HuH-7.5 (cell line): Measurements from ENCODE around the gene NUDT17.
A peak's percentile ranks its signal among the peaks of the same experiment; 100 is the strongest.
"Not testable (repeated sequence)": the region's sequence is repeated elsewhere in the genome, so short reads cannot be mapped to it uniquely, and the experiment has no call there.

Source experiments
- DNase-seq: peaks from one replicate; pipeline ENCODE4 v3.0.0; 2011; ENCODE audit warnings: low spot score

The NUDT17 gene

GRCh38 chr1:145845514-145846161 is at the start of gene NUDT17:
NUDT17 (plus strand) TSS chr1:145845630; CDS start chr1:145845641, 11 bp downstream.
- peak; percentile 82 for DNase-seq

GRCh38 chr1:145796753-145797152 is 48.7 kb upstream of the NUDT17 start:
- no peak for DNase-seq

GRCh38 chr1:145799806-145800205 is 45.6 kb upstream of the NUDT17 start:
- DNase-seq: no peak

- no peak for DNase-seq
These were observed 41.0 kb upstream of the NUDT17 start for GRCh38 chr1:145804235-145805045.

GRCh38 chr1:145805057-145805456 is 40.4 kb upstream of the NUDT17 start:
- no peak for DNase-seq

- DNase-seq: no peak
These were observed 39.0 kb upstream of the NUDT17 start for GRCh38 chr1:145806408-145806807.

- DNase-seq: no peak
These were observed 38.6 kb upstream of the NUDT17 start for GRCh38 chr1:145806844-145807243.

GRCh38 chr1:145812977-145813810 is 32.2 kb upstream of the NUDT17 start:
- not testable (repeated sequence) for DNase-seq

GRCh38 chr1:145818095-145818494 is 27.3 kb upstream of the NUDT17 start:
- not testable (repeated sequence) for DNase-seq

GRCh38 chr1:145822779-145823331 is 22.6 kb upstream of the NUDT17 start:
- DNase-seq: not testable (repeated sequence)

- DNase-seq: peak; percentile 71
These were observed 21.6 kb upstream of the NUDT17 start, which contains the start of the genes POLR3C and RNF115 for GRCh38 chr1:145823565-145824498. POLR3C (plus strand) TSS chr1:145824200; CDS start chr1:145825777, 1,577 bp downstream. RNF115 (minus strand) TSS chr1:145824095; CDS start chr1:145823873, 222 bp downstream.

GRCh38 chr1:145824499-145824842 is 21.0 kb upstream of the NUDT17 start:
- no peak for DNase-seq

GRCh38 chr1:145826030-145826429 is 19.4 kb upstream of the NUDT17 start:
- DNase-seq: no peak

GRCh38 chr1:145827966-145828365 is 17.5 kb upstream of the NUDT17 start:
- no peak for DNase-seq

GRCh38 chr1:145828367-145829026 is 16.9 kb upstream of the NUDT17 start:
- DNase-seq: no peak

GRCh38 chr1:145830810-145831209 is 14.6 kb upstream of the NUDT17 start:
- not testable (repeated sequence) for DNase-seq

GRCh38 chr1:145837656-145838055 is 7.8 kb upstream of the NUDT17 start:
- no peak for DNase-seq

GRCh38 chr1:145843031-145843430 is 2.4 kb upstream of the NUDT17 start:
- no peak for DNase-seq

- DNase-seq: no peak
These were observed 301 bp upstream of the NUDT17 start for GRCh38 chr1:145845144-145845513.

- DNase-seq: peak; percentile 65
These were observed 777 bp downstream of the NUDT17 start for GRCh38 chr1:145846201-145846612.
